GM23338 (cell line): ENCODE measurements around the gene GLRB. TPM values are rescaled to one million over a fixed set of nuclear protein-coding genes. Genes with fewer than 3 reads are reported as not detected.

Experiments
- ATAC-seq: fragments of 200-7000 bp; cut with Tn5 transposase; 3 replicates; pipeline ENCODE4 v1.9.1; 2020
- DNase-seq: peaks from one replicate; pipeline ENCODE4 v3.0.0-alpha.2; 2015; ENCODE audit warnings: low spot score
- H2AFZ ChIP-seq: fragments of 200-600 bp; sonication (generic); 2 replicates; pipeline ENCODE4 v1.8.0; 2016; ENCODE audit warnings: antibody characterized with exemption, mild to moderate bottlenecking, moderate library complexity
- H3F3A ChIP-seq: fragments of 200-600 bp; sonication (generic); replicated peaks from 2 replicates; pipeline ENCODE4 v1.8.0; 2017; ENCODE audit warnings: antibody characterized with exemption, mixed run types, low read depth
- H3K27ac ChIP-seq: fragments of 200-600 bp; sonication (generic); 2 replicates; pipeline ENCODE4 v1.6.1; 2016; ENCODE audit warnings: low read depth
- H3K27me3 ChIP-seq: fragments of 200-600 bp; sonication (generic); 2 replicates; pipeline ENCODE4 v1.8.0; 2016; ENCODE audit warnings: mild to moderate bottlenecking, mixed run types, moderate library complexity; ENCODE audit not compliant: insufficient read depth
- H3K36me3 ChIP-seq: fragments of 200-600 bp; sonication (generic); 2 replicates; pipeline ENCODE4 v1.8.0; 2016; ENCODE audit warnings: mild to moderate bottlenecking; ENCODE audit not compliant: insufficient read depth
- H3K4me1 ChIP-seq: fragments of 200-600 bp; sonication (generic); 2 replicates; pipeline ENCODE4 v1.8.0; 2016; ENCODE audit warnings: mild to moderate bottlenecking, moderate library complexity; ENCODE audit not compliant: insufficient read depth
- H3K4me2 ChIP-seq: fragments of 200-600 bp; sonication (generic); 2 replicates; pipeline ENCODE4 v1.7.1; 2017; ENCODE audit warnings: mixed run types
- H3K4me3 ChIP-seq: fragments of 200-600 bp; sonication (generic); 2 replicates; pipeline ENCODE4 v1.6.1; 2016; ENCODE audit warnings: mixed run types
- H3K79me2 ChIP-seq: fragments of 200-600 bp; sonication (generic); replicated peaks from 2 replicates; pipeline ENCODE4 v1.8.0; 2017; ENCODE audit warnings: mild to moderate bottlenecking; ENCODE audit not compliant: insufficient read depth
- H3K9me2 ChIP-seq: fragments of 200-600 bp; sonication (generic); 2 replicates; pipeline ENCODE4 v1.8.0; 2017; ENCODE audit not compliant: insufficient read depth
- H4K20me1 ChIP-seq: fragments of 200-600 bp; sonication (generic); replicated peaks from 2 replicates; pipeline ENCODE4 v1.8.0; 2017; ENCODE audit warnings: mild to moderate bottlenecking; ENCODE audit not compliant: insufficient read depth
- H3K27ac Mint-ChIP-seq: 2 replicates; pipeline ENCODE4 v1.8.0; 2020; ENCODE audit warnings: inconsistent platforms, mild to moderate bottlenecking, moderate library complexity, mixed read lengths
- H3K27me3 Mint-ChIP-seq: 3 replicates; pipeline ENCODE4 v1.8.0; 2022; ENCODE audit warnings: low read depth, mild to moderate bottlenecking, moderate library complexity, mixed read lengths, inconsistent platforms; ENCODE audit not compliant: insufficient read depth, poor library complexity
- H3K36me3 Mint-ChIP-seq: 3 replicates; pipeline ENCODE4 v1.8.0; 2021; ENCODE audit warnings: low read depth, mild to moderate bottlenecking, inconsistent platforms, moderate library complexity, mixed read lengths
- H3K4me1 Mint-ChIP-seq: 3 replicates; pipeline ENCODE4 v1.8.0; 2020; ENCODE audit warnings: mild to moderate bottlenecking, inconsistent platforms, mixed read lengths
- H3K4me3 Mint-ChIP-seq: 3 replicates; pipeline ENCODE4 v1.8.0; 2021; ENCODE audit warnings: moderate library complexity, mild to moderate bottlenecking, inconsistent platforms, mixed read lengths
- H3K9me3 Mint-ChIP-seq: 3 replicates; pipeline ENCODE4 v1.8.0; 2020; ENCODE audit warnings: moderate library complexity, mild to moderate bottlenecking, inconsistent platforms, mixed read lengths
- CREB1 ChIP-seq: fragments of 250-450 bp; sonication (Bioruptor Pico); IDR thresholded peaks from 2 replicates; pipeline ENCODE4 v1.5.0; 2020; ENCODE audit warnings: low read depth, mild to moderate bottlenecking, moderate library complexity
- EZH2 ChIP-seq: fragments of 200-600 bp; sonication (generic); IDR thresholded peaks from one replicate; pipeline ENCODE4 v1.8.0; 2017; ENCODE audit warnings: antibody characterized with exemption, mild to moderate bottlenecking, low read depth; ENCODE audit not compliant: unreplicated experiment
- EZH2phosphoT487 ChIP-seq: fragments of 200-600 bp; sonication (generic); IDR thresholded peaks from one replicate; pipeline ENCODE4 v1.8.1; 2018; ENCODE audit warnings: antibody characterized with exemption; ENCODE audit not compliant: unreplicated experiment
- NANOG ChIP-seq: IDR thresholded peaks from 2 replicates; pipeline ENCODE4 v1.6.1; 2016; ENCODE audit warnings: antibody characterized with exemption, borderline replicate concordance
- POLR2AphosphoS5 ChIP-seq: IDR thresholded peaks from 2 replicates; pipeline ENCODE4 v1.6.1; 2016; ENCODE audit warnings: antibody characterized with exemption, low read depth
- STAT1 ChIP-seq: IDR thresholded peaks from one replicate; pipeline ENCODE4 v1.6.1; 2016; ENCODE audit warnings: antibody characterized with exemption; ENCODE audit not compliant: unreplicated experiment
- ZNF114 ChIP-seq: fragments of 250-450 bp; sonication (Bioruptor Pico); IDR thresholded peaks from 2 replicates; pipeline ENCODE4 v1.5.0; 2020; ENCODE audit warnings: mild to moderate bottlenecking, moderate library complexity
- polyA plus RNA-seq: library from polyadenylated mRNA; unstranded; fragments of >200 nt; fragmentation: Nextera tagmentation; extraction: Ambion mirVana; gene quantifications from 2 replicates; pipeline ENCODE4 v1.2.1, GENCODE V29; 2016
- total RNA-seq: library from RNA; depleted of rRNA; stranded (reverse); fragments of >200 nt; shearing (Covaris generic); gene quantifications from 2 replicates; pipeline ENCODE4 v1.2.3, GENCODE V29; 2014
- TF ChIP-seq, protein P1 (sequence below), 2 experiments: fragments of 200-600 bp in 1 of 2; sonication (generic) in 1 of 2; conservative IDR thresholded peaks; 2 replicates each; pipeline versions ENCODE4 v1.5.1 to v1.6.1; 2016 to 2017; ENCODE audit warnings: antibody characterized with exemption in 2 of 2, low read depth in 2 of 2, mild to moderate bottlenecking in 2 of 2, moderate library complexity in 1 of 2
- TF ChIP-seq, protein P2 (sequence below): IDR thresholded peaks from one replicate; pipeline ENCODE4 v1.6.1; 2018; ENCODE audit warnings: antibody characterized with exemption; ENCODE audit not compliant: unreplicated experiment
- TF ChIP-seq, protein P3 (sequence below): fragments of 250-450 bp; sonication (Bioruptor Pico); IDR thresholded peaks from 2 replicates; pipeline ENCODE4 v1.5.0; 2020; ENCODE audit warnings: mild to moderate bottlenecking, moderate library complexity
- TF ChIP-seq, protein P4 (sequence below): IDR thresholded peaks from 2 replicates; pipeline ENCODE4 v1.6.1; 2016; ENCODE audit warnings: antibody characterized with exemption

Gene GLRB
- total and polyA plus RNA-seq, 2 experiments from 2014 or later, result 1.0 to 1.3 TPM

DNA sequence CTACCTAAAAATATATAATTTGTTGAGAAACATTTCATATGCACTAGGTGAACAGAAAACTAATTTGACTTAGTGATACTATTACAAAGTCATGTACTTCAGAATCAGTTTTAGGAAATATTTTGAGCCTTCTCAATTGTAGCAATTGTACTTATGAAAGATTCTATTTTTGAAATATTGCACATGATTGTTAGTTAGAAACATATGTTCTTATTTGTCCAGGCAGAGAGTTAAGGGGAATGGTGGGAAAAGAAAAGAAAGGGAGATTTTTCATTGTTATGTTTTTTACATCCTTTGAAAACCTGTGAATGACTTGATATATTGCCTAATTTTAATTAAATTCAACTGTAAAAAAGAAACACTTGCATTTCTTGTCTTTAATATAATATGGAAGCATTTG lies 66.0 kb downstream of the GLRB start:
- no peaks in the 10 kb centered on the region for H3K4me1 ChIP-seq
- ATAC-seq (no peak), DNase-seq (no peak)
- no peak overlapping the region for H2AFZ ChIP-seq
- H3K36me3 ChIP-seq, result no peaks in the 10 kb centered on the region
- no peaks in the 10 kb centered on the region for H3K4me1 Mint-ChIP-seq
- no peaks in the 10 kb centered on the region for H3K27me3 ChIP-seq
- H3K36me3 Mint-ChIP-seq, result no peaks in the 10 kb centered on the region
- H3K27ac ChIP-seq, result no peak overlapping the region
- H3K9me2 ChIP-seq, result no peaks in the 10 kb centered on the region
- no peak overlapping the region for H3K4me3 ChIP-seq
- no peaks in the 10 kb centered on the region; the same call in 2 of the 3 replicates for H3K9me3 Mint-ChIP-seq
- H3K4me2 ChIP-seq, result no peak overlapping the region
- TF ChIP-seq POLR2AphosphoS5, result no peak
- TF ChIP-seq, protein P1, sequence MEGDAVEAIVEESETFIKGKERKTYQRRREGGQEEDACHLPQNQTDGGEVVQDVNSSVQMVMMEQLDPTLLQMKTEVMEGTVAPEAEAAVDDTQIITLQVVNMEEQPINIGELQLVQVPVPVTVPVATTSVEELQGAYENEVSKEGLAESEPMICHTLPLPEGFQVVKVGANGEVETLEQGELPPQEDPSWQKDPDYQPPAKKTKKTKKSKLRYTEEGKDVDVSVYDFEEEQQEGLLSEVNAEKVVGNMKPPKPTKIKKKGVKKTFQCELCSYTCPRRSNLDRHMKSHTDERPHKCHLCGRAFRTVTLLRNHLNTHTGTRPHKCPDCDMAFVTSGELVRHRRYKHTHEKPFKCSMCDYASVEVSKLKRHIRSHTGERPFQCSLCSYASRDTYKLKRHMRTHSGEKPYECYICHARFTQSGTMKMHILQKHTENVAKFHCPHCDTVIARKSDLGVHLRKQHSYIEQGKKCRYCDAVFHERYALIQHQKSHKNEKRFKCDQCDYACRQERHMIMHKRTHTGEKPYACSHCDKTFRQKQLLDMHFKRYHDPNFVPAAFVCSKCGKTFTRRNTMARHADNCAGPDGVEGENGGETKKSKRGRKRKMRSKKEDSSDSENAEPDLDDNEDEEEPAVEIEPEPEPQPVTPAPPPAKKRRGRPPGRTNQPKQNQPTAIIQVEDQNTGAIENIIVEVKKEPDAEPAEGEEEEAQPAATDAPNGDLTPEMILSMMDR (conservative IDR thresholded peaks at IDR 0.05; ENCODE audit: low read depth in 2 of 2), result no peak
- no peak for TF ChIP-seq EZH2phosphoT487
- no peak for TF ChIP-seq ZNF114 (CRISPR knock-in tag)
- no peak for TF ChIP-seq STAT1
- TF ChIP-seq, protein P2, sequence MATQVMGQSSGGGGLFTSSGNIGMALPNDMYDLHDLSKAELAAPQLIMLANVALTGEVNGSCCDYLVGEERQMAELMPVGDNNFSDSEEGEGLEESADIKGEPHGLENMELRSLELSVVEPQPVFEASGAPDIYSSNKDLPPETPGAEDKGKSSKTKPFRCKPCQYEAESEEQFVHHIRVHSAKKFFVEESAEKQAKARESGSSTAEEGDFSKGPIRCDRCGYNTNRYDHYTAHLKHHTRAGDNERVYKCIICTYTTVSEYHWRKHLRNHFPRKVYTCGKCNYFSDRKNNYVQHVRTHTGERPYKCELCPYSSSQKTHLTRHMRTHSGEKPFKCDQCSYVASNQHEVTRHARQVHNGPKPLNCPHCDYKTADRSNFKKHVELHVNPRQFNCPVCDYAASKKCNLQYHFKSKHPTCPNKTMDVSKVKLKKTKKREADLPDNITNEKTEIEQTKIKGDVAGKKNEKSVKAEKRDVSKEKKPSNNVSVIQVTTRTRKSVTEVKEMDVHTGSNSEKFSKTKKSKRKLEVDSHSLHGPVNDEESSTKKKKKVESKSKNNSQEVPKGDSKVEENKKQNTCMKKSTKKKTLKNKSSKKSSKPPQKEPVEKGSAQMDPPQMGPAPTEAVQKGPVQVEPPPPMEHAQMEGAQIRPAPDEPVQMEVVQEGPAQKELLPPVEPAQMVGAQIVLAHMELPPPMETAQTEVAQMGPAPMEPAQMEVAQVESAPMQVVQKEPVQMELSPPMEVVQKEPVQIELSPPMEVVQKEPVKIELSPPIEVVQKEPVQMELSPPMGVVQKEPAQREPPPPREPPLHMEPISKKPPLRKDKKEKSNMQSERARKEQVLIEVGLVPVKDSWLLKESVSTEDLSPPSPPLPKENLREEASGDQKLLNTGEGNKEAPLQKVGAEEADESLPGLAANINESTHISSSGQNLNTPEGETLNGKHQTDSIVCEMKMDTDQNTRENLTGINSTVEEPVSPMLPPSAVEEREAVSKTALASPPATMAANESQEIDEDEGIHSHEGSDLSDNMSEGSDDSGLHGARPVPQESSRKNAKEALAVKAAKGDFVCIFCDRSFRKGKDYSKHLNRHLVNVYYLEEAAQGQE, result no peak
- TF ChIP-seq, protein P3, sequence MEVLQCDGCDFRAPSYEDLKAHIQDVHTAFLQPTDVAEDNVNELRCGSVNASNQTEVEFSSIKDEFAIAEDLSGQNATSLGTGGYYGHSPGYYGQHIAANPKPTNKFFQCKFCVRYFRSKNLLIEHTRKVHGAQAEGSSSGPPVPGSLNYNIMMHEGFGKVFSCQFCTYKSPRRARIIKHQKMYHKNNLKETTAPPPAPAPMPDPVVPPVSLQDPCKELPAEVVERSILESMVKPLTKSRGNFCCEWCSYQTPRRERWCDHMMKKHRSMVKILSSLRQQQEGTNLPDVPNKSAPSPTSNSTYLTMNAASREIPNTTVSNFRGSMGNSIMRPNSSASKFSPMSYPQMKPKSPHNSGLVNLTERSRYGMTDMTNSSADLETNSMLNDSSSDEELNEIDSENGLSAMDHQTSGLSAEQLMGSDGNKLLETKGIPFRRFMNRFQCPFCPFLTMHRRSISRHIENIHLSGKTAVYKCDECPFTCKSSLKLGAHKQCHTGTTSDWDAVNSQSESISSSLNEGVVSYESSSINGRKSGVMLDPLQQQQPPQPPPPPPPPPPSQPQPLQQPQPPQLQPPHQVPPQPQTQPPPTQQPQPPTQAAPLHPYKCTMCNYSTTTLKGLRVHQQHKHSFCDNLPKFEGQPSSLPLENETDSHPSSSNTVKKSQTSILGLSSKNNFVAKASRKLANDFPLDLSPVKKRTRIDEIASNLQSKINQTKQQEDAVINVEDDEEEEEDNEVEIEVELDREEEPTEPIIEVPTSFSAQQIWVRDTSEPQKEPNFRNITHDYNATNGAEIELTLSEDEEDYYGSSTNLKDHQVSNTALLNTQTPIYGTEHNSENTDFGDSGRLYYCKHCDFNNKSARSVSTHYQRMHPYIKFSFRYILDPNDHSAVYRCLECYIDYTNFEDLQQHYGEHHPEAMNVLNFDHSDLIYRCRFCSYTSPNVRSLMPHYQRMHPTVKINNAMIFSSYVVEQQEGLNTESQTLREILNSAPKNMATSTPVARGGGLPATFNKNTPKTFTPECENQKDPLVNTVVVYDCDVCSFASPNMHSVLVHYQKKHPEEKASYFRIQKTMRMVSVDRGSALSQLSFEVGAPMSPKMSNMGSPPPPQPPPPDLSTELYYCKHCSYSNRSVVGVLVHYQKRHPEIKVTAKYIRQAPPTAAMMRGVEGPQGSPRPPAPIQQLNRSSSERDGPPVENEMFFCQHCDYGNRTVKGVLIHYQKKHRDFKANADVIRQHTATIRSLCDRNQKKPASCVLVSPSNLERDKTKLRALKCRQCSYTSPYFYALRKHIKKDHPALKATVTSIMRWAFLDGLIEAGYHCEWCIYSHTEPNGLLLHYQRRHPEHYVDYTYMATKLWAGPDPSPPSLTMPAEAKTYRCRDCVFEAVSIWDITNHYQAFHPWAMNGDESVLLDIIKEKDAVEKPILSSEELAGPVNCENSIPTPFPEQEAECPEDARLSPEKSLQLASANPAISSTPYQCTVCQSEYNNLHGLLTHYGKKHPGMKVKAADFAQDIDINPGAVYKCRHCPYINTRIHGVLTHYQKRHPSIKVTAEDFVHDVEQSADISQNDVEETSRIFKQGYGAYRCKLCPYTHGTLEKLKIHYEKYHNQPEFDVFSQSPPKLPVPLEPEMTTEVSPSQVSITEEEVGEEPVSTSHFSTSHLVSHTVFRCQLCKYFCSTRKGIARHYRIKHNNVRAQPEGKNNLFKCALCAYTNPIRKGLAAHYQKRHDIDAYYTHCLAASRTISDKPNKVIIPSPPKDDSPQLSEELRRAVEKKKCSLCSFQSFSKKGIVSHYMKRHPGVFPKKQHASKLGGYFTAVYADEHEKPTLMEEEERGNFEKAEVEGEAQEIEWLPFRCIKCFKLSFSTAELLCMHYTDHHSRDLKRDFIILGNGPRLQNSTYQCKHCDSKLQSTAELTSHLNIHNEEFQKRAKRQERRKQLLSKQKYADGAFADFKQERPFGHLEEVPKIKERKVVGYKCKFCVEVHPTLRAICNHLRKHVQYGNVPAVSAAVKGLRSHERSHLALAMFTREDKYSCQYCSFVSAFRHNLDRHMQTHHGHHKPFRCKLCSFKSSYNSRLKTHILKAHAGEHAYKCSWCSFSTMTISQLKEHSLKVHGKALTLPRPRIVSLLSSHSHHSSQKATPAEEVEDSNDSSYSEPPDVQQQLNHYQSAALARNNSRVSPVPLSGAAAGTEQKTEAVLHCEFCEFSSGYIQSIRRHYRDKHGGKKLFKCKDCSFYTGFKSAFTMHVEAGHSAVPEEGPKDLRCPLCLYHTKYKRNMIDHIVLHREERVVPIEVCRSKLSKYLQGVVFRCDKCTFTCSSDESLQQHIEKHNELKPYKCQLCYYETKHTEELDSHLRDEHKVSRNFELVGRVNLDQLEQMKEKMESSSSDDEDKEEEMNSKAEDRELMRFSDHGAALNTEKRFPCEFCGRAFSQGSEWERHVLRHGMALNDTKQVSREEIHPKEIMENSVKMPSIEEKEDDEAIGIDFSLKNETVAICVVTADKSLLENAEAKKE, result no peak
- TF ChIP-seq CREB1 (CRISPR knock-in tag), result no peak
- no peak for TF ChIP-seq NANOG
- TF ChIP-seq, protein P4, sequence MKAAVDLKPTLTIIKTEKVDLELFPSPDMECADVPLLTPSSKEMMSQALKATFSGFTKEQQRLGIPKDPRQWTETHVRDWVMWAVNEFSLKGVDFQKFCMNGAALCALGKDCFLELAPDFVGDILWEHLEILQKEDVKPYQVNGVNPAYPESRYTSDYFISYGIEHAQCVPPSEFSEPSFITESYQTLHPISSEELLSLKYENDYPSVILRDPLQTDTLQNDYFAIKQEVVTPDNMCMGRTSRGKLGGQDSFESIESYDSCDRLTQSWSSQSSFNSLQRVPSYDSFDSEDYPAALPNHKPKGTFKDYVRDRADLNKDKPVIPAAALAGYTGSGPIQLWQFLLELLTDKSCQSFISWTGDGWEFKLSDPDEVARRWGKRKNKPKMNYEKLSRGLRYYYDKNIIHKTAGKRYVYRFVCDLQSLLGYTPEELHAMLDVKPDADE, result no peak
- no peak for TF ChIP-seq EZH2
- no peaks in the 10 kb centered on the region for H3K79me2 ChIP-seq
- H4K20me1 ChIP-seq, result no peaks in the 10 kb centered on the region
- no peak overlapping the region for H3K4me3 Mint-ChIP-seq
- H3K27me3 Mint-ChIP-seq, result no peaks in the 10 kb centered on the region
- H3K27ac Mint-ChIP-seq, result no peak overlapping the region
- H3F3A ChIP-seq, result no peaks in the 10 kb centered on the region
